ENCODE data around the gene OR10H2.
"Not testable (repeated sequence)": the region's sequence is repeated elsewhere in the genome, so short reads cannot be mapped to it uniquely, and the experiment has no call there.

The OR10H2 gene

DNA sequence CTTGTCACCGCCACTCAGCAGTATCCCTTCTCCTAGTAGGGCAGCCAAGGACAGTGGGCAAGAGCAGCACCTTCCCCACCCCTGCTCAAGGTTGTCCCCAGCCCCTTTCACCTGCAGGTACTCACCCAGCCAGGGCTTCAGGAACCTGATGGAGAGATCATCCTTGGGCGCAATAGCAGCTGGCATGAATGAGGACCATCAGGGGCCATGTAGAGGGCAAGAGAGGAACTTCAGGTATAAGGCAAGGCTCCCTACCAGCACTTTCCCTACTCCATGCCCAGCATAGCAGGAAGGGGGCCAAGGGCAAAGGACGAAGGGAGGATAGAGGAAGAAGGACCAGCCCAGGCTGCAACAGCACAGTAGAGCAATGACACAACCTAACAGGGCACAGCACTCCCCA lies 46.3 kb downstream of the OR10H2 start:
- not testable (repeated sequence) for DNase-seq

DNA sequence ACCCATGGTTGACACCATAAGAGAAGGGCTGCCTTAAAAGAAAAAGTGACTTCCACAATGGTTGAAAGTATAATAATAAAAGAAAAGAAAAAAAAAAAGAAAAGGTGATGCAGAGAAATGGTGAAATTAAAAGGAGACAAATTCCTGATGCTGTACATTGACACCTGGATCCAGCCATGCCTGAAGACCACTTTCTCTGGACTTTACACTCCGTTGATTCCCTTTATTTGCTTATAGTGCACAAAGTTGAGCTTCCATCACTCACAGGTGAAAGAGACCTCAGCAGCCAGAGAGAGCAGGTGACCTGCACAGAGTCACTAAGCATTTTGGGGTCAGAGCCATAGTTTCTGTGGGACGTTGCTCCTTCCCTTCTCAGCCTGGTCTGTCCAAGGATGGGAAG lies 47.4 kb downstream of the OR10H2 start:
- no peak for DNase-seq

DNA sequence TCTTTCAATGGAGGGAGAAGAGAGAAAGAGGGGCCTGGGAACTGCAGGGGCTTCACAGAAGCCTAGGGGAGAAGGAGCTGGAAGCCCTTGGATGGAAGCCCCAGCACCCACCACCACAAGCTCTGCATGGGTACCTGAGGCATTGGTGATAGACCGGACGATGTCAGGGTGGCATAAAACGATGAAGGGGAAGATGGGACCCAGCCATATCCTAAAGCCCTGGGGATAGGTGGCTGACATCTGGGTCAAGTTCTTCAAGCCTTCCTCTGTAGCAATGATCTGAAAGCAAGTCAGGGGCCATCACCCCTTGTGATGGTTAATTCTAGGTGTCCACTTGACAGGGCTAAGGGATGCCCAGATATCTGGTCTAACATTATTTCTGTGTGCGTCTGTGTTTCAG lies 48.4 kb downstream of the OR10H2 start:
- no peak for DNase-seq

DNA sequence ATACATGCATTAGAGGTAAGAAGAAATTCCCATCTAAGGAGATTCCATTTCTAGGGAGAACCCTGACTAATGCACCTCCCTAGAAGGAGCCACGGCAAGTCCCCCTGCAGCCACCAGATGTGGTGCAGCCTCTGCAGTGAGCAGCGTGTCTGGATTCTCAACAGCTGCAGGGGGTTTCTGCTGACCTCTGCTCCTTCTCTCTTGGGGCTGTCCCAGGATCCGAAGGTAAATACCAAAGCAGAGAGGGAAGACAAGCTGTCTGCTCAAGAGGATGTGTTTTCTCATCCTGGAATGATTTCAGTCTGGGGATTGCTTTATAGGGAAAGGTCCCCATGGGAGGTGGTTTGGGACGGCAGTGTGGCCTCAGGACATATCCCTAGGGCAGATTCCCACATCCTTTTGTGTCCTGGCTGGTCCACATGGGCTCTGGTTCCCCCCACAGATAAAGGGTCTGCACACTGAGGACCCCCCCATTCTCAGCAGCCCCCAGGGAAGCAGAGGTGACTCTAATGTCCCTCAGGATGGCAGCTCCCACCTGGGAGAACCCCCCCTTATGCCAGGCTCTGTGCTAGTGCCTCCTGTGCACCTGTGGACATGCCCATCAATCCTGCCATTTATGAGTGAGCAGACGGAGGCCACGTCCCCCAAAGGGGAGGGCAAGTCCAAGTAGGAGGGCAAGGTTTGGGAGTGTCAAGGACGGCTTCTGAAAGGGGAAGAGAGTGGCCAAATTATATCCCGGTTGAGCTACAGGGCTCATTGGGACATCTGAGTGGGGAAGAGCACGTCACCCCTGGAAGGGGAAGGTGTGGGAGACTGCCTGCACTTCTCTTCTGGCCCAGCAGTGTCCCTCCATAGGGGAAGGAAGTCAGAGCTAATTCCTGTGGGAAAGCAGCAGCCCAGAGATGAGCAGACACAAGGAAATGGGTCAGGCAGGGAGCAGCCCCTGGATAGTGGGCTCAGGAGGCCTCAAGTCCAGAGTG lies 49.5 kb downstream of the OR10H2 start:
- DNase-seq: no peak

Data from NCI-H748 treated with DMSO at 0.1 percent for 48 hours (cell line).